GM19035 (cell line): ENCODE measurements around the gene KIF25.

Source experiments
- ATAC-seq: cut with Tn5 transposase; IDR thresholded peaks from one replicate; pipeline ENCODE4 v1.9.1; 2021; ENCODE audit not compliant: unreplicated experiment

The KIF25 gene

GRCh38 chr6:167997642-167998041 lies at the start of gene KIF25:
KIF25 (plus strand) TSS chr6:167997671; CDS start chr6:168029586, 31,915 bp downstream.
- ATAC-seq: no peak

- ATAC-seq: no peak
Observed at GRCh38 chr6:167947716-167948115, 49.8 kb upstream of the KIF25 start.

- ATAC-seq: no peak
Observed at GRCh38 chr6:167948716-167949115, 48.8 kb upstream of the KIF25 start.

GRCh38 chr6:167949121-167949684 lies 48.3 kb upstream of the KIF25 start:
- ATAC-seq: no peak

GRCh38 chr6:167951781-167952511 lies 45.5 kb upstream of the KIF25 start:
- ATAC-seq: no peak

- no peak for ATAC-seq
Observed at GRCh38 chr6:167952512-167952859, 45.0 kb upstream of the KIF25 start.

- no peak for ATAC-seq
Observed at GRCh38 chr6:167953551-167953950, 43.9 kb upstream of the KIF25 start.

- ATAC-seq: no peak
Observed at GRCh38 chr6:167954151-167954550, 43.3 kb upstream of the KIF25 start.

GRCh38 chr6:167956491-167956890 lies 41.0 kb upstream of the KIF25 start:
- no peak for ATAC-seq

- no peak for ATAC-seq
Observed at GRCh38 chr6:167956983-167957492, 40.4 kb upstream of the KIF25 start.

- no peak for ATAC-seq
Observed at GRCh38 chr6:167957626-167958025, 39.8 kb upstream of the KIF25 start.

- no peak for ATAC-seq
Observed at GRCh38 chr6:167960579-167960978, 36.9 kb upstream of the KIF25 start.

GRCh38 chr6:167962711-167963110 lies 34.8 kb upstream of the KIF25 start:
- ATAC-seq: no peak

GRCh38 chr6:167963589-167964057 lies 33.8 kb upstream of the KIF25 start:
- no peak for ATAC-seq

GRCh38 chr6:167965592-167966539 lies 31.6 kb upstream of the KIF25 start:
- no peak for ATAC-seq

GRCh38 chr6:167966540-167966905 lies 30.9 kb upstream of the KIF25 start:
- ATAC-seq: no peak

- ATAC-seq: no peak
Observed at GRCh38 chr6:167968091-167968490, 29.4 kb upstream of the KIF25 start.

- no peak for ATAC-seq
Observed at GRCh38 chr6:167970230-167970629, 27.2 kb upstream of the KIF25 start.

- ATAC-seq: no peak
Observed at GRCh38 chr6:167972193-167972592, 25.3 kb upstream of the KIF25 start.

- ATAC-seq: no peak
Observed at GRCh38 chr6:167973148-167973885, 24.2 kb upstream of the KIF25 start.
